Testis (tissue), 2 donors: ENCODE results near the gene PIGP.

Source experiments
- CTCF ChIP-seq, 3 experiments: fragments of 450-650 bp in 2 of 3; fragments of 200-600 bp in 1 of 3; sonication (generic) in 1 of 3; IDR thresholded peaks; one replicate each; pipeline ENCODE4 v1.5.1; 2016 to 2019; ENCODE audit warnings: antibody characterized with exemption in 3 of 3, mild to moderate bottlenecking in 2 of 3, moderate library complexity in 1 of 3
- POLR2A ChIP-seq: fragments of 450-650 bp; IDR thresholded peaks from one replicate; pipeline ENCODE4 v1.6.1; 2017; ENCODE audit warnings: antibody characterized with exemption, mild to moderate bottlenecking, moderate library complexity

GRCh38 chr21:37036177-37036576 is 36.7 kb downstream of the PIGP start:
- no peak for TF ChIP-seq CTCF (IDR thresholded peaks at IDR 0.05)
- TF ChIP-seq POLR2A, result no peak
